GM12878 (cell line): ENCODE results near the gene RPL22. TPM values are rescaled to one million over a fixed set of nuclear protein-coding genes. Genes with fewer than 3 reads are reported as not detected.

ENCODE experiments used
- ASH2L ChIP-seq: fragments of 300-600, 200-600 bp; sonication (generic); IDR thresholded peaks from 2 replicates; pipeline ENCODE4 v1.6.1; 2017; ENCODE audit warnings: low read depth, mild to moderate bottlenecking, borderline replicate concordance
- BACH1 ChIP-seq: fragments of 450-650 bp; IDR thresholded peaks from 2 replicates; pipeline ENCODE4 v1.6.1; 2017; ENCODE audit warnings: mild to moderate bottlenecking, borderline replicate concordance
- CHD2 ChIP-seq: IDR thresholded peaks from 2 replicates; pipeline ENCODE4 v1.6.1; 2011; ENCODE audit warnings: low read depth, low read length, improper control_type of control experiment, borderline replicate concordance
- CHD4 ChIP-seq: fragments of 200-600 bp; sonication (generic); IDR thresholded peaks from 2 replicates; pipeline ENCODE4 v1.6.1; 2016; ENCODE audit warnings: mild to moderate bottlenecking
- E4F1 ChIP-seq: fragments of 450-650 bp; IDR thresholded peaks from 2 replicates; pipeline ENCODE4 v1.6.1; 2018; ENCODE audit warnings: borderline replicate concordance, mild to moderate bottlenecking; ENCODE audit not compliant: partially characterized antibody
- KLF5 ChIP-seq: fragments of 450-650 bp; IDR thresholded peaks from 2 replicates; pipeline ENCODE4 v1.6.1; 2014; ENCODE audit warnings: mild to moderate bottlenecking; ENCODE audit not compliant: partially characterized antibody
- LARP7 ChIP-seq: fragments of 450-650 bp; IDR thresholded peaks from 2 replicates; pipeline ENCODE4 v1.6.1; 2017; ENCODE audit warnings: mild to moderate bottlenecking
- PKNOX1 ChIP-seq: fragments of 450-650 bp; IDR thresholded peaks from 2 replicates; pipeline ENCODE4 v1.6.1; 2016; ENCODE audit warnings: mild to moderate bottlenecking
- SMARCA5 ChIP-seq: fragments of 450-650 bp; IDR thresholded peaks from 2 replicates; pipeline ENCODE4 v1.6.1; 2017; ENCODE audit warnings: mild to moderate bottlenecking
- SPI1 ChIP-seq: IDR thresholded peaks from 2 replicates; pipeline ENCODE4 v1.6.1; 2011; ENCODE audit warnings: low read depth, mild to moderate bottlenecking, low read length, moderate library complexity, borderline replicate concordance; ENCODE audit not compliant: insufficient read depth
- STAT3 ChIP-seq: IDR thresholded peaks from 2 replicates; pipeline ENCODE4 v1.6.1; 2011; ENCODE audit warnings: low read depth, low read length, improper control_type of control experiment
- TBL1XR1 ChIP-seq: IDR thresholded peaks from 2 replicates; pipeline ENCODE4 v1.6.1; 2012; ENCODE audit warnings: low read depth, low read length, improper control_type of control experiment
- YY1 ChIP-seq: IDR thresholded peaks from 2 replicates; pipeline ENCODE4 v1.6.1; 2011; ENCODE audit warnings: low read depth, mild to moderate bottlenecking, low read length
- ZBED1 ChIP-seq: IDR thresholded peaks from 2 replicates; pipeline ENCODE4 v1.6.1; 2016; ENCODE audit warnings: borderline replicate concordance
- ZNF207 ChIP-seq: fragments of 450-650 bp; IDR thresholded peaks from 2 replicates; pipeline ENCODE4 v1.6.1; 2014; ENCODE audit warnings: antibody characterized with exemption, mild to moderate bottlenecking, borderline replicate concordance
- ZNF384 ChIP-seq: IDR thresholded peaks from 2 replicates; pipeline ENCODE4 v1.6.1; 2012; ENCODE audit warnings: low read depth, mild to moderate bottlenecking, low read length, improper control_type of control experiment, borderline replicate concordance
- polyA plus RNA-seq, 11 experiments: library from polyadenylated mRNA; depleted of rRNA in 4 of 11; unstranded in 6 of 11; stranded (reverse) in 5 of 11; fragments of >200 nt; fragmentation: Nextera tagmentation in 4 of 11; fragmentation: Illumina TruSeq in 1 of 11; extraction: Ambion mirVana in 4 of 11; extraction: Trizol in 1 of 11; gene quantifications; 1 replicate in 1 of 11; 2 replicates in 10 of 11; pipeline versions ENCODE4 v1.2.1 to v1.2.3, GENCODE V29; 2011 to 2016; ENCODE audit warnings: inconsistent platforms in 2 of 11, missing spikeins in 2 of 11, low read depth in 1 of 11
- total RNA-seq, 4 experiments: library from RNA; depleted of rRNA in 3 of 4; stranded (reverse); fragments of >200 nt in 3 of 4; fragmentation: Illumina TruSeq in 1 of 4; extraction: Trizol in 1 of 4; gene quantifications; 2 replicates each; pipeline versions ENCODE4 v1.2.1 to v1.2.3, GENCODE V29; 2013 to 2021
- TF ChIP-seq, protein P1 (sequence below): IDR thresholded peaks from 2 replicates; pipeline ENCODE4 v1.6.1; 2012; ENCODE audit warnings: low read depth, low read length, improper control_type of control experiment
- TF ChIP-seq, protein P2 (sequence below): fragments of 450-650 bp; IDR thresholded peaks from 2 replicates; pipeline ENCODE4 v1.6.1; 2016; ENCODE audit warnings: mild to moderate bottlenecking, moderate library complexity, borderline replicate concordance
- TF ChIP-seq, protein P3 (sequence below): fragments of 450-650 bp; IDR thresholded peaks from 2 replicates; pipeline ENCODE4 v1.6.1; 2016; ENCODE audit warnings: mild to moderate bottlenecking

RPL22 gene
- total and polyA plus RNA-seq, 10 of the 15 experiments (the other 5 are each of a cell fraction or from before 2014, with no cell fraction given): 191 to 560 (median 430) TPM

DNA sequence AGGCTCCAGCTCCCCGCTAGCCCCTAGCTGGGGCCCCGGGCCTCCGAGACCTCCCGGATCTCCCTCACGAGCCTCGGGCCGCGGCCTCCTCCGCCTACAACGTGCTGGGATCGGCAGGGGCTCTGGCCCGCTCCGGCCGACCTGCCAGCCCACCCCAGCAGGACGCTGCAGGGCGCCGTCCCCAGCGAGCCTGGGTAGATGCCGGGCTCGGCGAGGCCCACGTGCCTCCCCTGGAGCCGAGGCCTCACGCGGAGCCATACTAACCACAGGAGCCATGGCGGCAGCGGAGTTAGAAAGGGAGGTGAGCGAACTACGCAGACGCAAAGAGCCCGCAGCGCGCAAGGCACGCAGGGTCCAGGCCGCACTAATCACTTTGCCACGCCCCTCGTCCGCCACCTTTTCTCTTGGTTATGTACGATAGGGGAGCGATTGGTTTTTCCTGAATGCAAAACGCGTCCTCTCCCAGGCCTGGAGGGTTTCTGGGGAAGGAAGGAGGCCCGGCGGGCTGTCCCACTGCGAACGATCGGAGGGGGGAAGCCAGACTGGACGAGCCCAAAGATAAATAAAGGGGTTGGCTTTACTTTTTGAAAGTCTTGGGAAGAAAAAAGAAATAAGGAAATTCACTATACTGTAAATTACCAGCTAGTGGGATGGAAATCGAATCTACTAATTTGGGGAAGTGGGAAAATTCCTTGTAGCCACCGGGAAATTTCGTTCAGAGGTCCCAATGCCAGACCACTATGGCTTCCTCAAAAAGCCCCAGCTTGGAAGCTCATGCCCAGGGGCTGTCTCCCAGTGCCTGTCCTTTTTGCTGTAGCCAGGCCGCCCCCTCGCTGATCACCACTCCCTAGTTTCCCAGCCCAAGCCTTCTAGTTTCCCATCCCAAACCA is at the start of gene RPL22 (continued):
- TF ChIP-seq, protein P1, sequence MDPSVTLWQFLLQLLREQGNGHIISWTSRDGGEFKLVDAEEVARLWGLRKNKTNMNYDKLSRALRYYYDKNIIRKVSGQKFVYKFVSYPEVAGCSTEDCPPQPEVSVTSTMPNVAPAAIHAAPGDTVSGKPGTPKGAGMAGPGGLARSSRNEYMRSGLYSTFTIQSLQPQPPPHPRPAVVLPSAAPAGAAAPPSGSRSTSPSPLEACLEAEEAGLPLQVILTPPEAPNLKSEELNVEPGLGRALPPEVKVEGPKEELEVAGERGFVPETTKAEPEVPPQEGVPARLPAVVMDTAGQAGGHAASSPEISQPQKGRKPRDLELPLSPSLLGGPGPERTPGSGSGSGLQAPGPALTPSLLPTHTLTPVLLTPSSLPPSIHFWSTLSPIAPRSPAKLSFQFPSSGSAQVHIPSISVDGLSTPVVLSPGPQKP: no peak; the same call in 1 of the 2 replicates
- no peak for TF ChIP-seq CHD4
- no peak for TF ChIP-seq ZNF384
- peak; percentile 69 for TF ChIP-seq PKNOX1
- peak; percentile 77; the same call in 1 of the 2 replicates for TF ChIP-seq LARP7
- no peak for TF ChIP-seq ZBED1
- TF ChIP-seq TBL1XR1: no peak; the same call in 1 of the 2 replicates
- peak; percentile 98 for TF ChIP-seq KLF5
- TF ChIP-seq SMARCA5: peak; percentile 49; the same call in 1 of the 2 replicates
- TF ChIP-seq SPI1: peak; percentile 70
- TF ChIP-seq, protein P2, sequence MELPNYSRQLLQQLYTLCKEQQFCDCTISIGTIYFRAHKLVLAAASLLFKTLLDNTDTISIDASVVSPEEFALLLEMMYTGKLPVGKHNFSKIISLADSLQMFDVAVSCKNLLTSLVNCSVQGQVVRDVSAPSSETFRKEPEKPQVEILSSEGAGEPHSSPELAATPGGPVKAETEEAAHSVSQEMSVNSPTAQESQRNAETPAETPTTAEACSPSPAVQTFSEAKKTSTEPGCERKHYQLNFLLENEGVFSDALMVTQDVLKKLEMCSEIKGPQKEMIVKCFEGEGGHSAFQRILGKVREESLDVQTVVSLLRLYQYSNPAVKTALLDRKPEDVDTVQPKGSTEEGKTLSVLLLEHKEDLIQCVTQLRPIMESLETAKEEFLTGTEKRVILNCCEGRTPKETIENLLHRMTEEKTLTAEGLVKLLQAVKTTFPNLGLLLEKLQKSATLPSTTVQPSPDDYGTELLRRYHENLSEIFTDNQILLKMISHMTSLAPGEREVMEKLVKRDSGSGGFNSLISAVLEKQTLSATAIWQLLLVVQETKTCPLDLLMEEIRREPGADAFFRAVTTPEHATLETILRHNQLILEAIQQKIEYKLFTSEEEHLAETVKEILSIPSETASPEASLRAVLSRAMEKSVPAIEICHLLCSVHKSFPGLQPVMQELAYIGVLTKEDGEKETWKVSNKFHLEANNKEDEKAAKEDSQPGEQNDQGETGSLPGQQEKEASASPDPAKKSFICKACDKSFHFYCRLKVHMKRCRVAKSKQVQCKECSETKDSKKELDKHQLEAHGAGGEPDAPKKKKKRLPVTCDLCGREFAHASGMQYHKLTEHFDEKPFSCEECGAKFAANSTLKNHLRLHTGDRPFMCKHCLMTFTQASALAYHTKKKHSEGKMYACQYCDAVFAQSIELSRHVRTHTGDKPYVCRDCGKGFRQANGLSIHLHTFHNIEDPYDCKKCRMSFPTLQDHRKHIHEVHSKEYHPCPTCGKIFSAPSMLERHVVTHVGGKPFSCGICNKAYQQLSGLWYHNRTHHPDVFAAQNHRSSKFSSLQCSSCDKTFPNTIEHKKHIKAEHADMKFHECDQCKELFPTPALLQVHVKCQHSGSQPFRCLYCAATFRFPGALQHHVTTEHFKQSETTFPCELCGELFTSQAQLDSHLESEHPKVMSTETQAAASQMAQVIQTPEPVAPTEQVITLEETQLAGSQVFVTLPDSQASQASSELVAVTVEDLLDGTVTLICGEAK: peak; percentile 60; the same call in 1 of the 2 replicates
- TF ChIP-seq CHD2: peak; percentile 89
- peak; percentile 81 for TF ChIP-seq ZNF207
- peak; percentile 80 for TF ChIP-seq E4F1
- no peak for TF ChIP-seq STAT3
- peak; percentile 96 for TF ChIP-seq YY1
- TF ChIP-seq ASH2L: peak; percentile 25; the same call in 1 of the 2 replicates
- TF ChIP-seq, protein P3, sequence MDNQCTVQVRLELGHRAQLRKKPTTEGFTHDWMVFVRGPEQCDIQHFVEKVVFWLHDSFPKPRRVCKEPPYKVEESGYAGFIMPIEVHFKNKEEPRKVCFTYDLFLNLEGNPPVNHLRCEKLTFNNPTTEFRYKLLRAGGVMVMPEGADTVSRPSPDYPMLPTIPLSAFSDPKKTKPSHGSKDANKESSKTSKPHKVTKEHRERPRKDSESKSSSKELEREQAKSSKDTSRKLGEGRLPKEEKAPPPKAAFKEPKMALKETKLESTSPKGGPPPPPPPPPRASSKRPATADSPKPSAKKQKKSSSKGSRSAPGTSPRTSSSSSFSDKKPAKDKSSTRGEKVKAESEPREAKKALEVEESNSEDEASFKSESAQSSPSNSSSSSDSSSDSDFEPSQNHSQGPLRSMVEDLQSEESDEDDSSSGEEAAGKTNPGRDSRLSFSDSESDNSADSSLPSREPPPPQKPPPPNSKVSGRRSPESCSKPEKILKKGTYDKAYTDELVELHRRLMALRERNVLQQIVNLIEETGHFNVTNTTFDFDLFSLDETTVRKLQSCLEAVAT: peak; percentile 100
- peak; percentile 53; the same call in 1 of the 2 replicates for TF ChIP-seq BACH1
